HL-60 (cell line): Measurements from ENCODE around the gene AWAT1.

Experiments used
- CTCF ChIP-seq: IDR thresholded peaks from one replicate; pipeline ENCODE4 v1.5.1; 2011; ENCODE audit warnings: low read length, control low read depth, inconsistent platforms; ENCODE audit not compliant: insufficient read depth
- GABPA ChIP-seq: IDR thresholded peaks from 2 replicates; pipeline ENCODE4 v1.6.1; 2012; ENCODE audit warnings: low read depth
- POLR2AphosphoS5 ChIP-seq: IDR thresholded peaks from 2 replicates; pipeline ENCODE4 v1.6.1; 2012; ENCODE audit warnings: low read depth
- SPI1 ChIP-seq: IDR thresholded peaks from 2 replicates; pipeline ENCODE4 v1.6.1; 2012; ENCODE audit warnings: low read depth, mild to moderate bottlenecking, borderline replicate concordance
- TF ChIP-seq, protein P1 (sequence below): IDR thresholded peaks from 2 replicates; pipeline ENCODE4 v1.6.1; 2012; ENCODE audit warnings: low read depth; ENCODE audit not compliant: insufficient replicate concordance

- TF ChIP-seq CTCF (no peak), POLR2AphosphoS5 (no peak), GABPA (no peak), SPI1 (no peak)
- TF ChIP-seq, protein P1, sequence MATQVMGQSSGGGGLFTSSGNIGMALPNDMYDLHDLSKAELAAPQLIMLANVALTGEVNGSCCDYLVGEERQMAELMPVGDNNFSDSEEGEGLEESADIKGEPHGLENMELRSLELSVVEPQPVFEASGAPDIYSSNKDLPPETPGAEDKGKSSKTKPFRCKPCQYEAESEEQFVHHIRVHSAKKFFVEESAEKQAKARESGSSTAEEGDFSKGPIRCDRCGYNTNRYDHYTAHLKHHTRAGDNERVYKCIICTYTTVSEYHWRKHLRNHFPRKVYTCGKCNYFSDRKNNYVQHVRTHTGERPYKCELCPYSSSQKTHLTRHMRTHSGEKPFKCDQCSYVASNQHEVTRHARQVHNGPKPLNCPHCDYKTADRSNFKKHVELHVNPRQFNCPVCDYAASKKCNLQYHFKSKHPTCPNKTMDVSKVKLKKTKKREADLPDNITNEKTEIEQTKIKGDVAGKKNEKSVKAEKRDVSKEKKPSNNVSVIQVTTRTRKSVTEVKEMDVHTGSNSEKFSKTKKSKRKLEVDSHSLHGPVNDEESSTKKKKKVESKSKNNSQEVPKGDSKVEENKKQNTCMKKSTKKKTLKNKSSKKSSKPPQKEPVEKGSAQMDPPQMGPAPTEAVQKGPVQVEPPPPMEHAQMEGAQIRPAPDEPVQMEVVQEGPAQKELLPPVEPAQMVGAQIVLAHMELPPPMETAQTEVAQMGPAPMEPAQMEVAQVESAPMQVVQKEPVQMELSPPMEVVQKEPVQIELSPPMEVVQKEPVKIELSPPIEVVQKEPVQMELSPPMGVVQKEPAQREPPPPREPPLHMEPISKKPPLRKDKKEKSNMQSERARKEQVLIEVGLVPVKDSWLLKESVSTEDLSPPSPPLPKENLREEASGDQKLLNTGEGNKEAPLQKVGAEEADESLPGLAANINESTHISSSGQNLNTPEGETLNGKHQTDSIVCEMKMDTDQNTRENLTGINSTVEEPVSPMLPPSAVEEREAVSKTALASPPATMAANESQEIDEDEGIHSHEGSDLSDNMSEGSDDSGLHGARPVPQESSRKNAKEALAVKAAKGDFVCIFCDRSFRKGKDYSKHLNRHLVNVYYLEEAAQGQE = no peak
Measured at GRCh38 chrX:70255452-70255851, 21.0 kb downstream of the AWAT1 start.
